Upper lobe of left lung (tissue), 4 donors: ENCODE results near the gene PRICKLE2.

Source experiments
- POLR2A ChIP-seq, 4 donors: fragments of 450-650 bp; IDR thresholded peaks; one replicate each; pipeline ENCODE4 v1.5.1; 2016 to 2017; ENCODE audit warnings: antibody characterized with exemption in 4 of 4, mild to moderate bottlenecking in 2 of 4
- POLR2AphosphoS5 ChIP-seq, 2 donors: sonication (generic); formaldehyde crosslinking; IDR thresholded peaks; one replicate each; pipeline ENCODE4 v1.5.1; 2017; ENCODE audit warnings: antibody characterized with exemption in 2 of 2
- TF ChIP-seq, protein P1 (sequence below), 6 experiments: fragments of 450-650 bp in 4 of 6; fragments of 200-600 bp in 2 of 6; sonication (generic) in 2 of 6; IDR thresholded peaks; one replicate each; pipeline ENCODE4 v1.5.1; 2016 to 2019; ENCODE audit warnings: antibody characterized with exemption in 6 of 6

DNA sequence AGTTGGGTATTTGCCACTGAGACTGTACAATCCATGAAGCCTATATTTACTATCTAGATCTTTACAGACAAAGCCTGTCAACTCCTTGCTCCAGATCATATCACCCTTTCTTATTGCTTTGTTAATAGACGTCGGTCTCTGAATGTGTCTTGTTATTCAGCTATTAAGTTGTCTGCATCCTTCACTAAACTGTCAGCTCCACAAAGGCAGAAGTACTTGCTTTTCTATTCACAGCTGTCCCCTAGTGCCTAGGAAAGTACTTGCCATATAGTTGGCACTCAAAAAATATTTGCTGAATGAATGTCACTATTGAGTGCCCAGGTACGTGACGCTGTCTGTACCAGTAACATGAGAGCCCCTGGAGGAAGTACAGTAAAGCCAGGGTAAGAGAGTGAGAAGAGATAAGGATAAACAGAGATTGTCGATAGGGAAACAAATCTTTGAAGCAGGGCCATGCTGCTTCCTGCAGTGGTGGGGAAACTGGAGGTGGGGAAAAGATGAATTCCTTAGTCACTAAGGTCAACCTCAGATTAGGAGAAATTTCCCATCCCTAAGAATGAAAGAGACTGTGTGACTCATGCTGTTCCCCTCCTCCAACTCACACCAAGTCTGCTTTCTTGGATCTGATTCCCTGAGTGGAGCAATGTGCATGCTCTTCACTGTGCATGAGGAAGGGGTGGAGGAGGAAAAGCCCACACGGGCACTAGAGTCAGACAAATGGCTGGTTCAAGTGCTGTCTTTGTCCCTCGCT lies 36.3 kb downstream of the PRICKLE2 start:
- no peak for TF ChIP-seq POLR2A (IDR thresholded peaks at IDR 0.05)
- TF ChIP-seq, protein P1, sequence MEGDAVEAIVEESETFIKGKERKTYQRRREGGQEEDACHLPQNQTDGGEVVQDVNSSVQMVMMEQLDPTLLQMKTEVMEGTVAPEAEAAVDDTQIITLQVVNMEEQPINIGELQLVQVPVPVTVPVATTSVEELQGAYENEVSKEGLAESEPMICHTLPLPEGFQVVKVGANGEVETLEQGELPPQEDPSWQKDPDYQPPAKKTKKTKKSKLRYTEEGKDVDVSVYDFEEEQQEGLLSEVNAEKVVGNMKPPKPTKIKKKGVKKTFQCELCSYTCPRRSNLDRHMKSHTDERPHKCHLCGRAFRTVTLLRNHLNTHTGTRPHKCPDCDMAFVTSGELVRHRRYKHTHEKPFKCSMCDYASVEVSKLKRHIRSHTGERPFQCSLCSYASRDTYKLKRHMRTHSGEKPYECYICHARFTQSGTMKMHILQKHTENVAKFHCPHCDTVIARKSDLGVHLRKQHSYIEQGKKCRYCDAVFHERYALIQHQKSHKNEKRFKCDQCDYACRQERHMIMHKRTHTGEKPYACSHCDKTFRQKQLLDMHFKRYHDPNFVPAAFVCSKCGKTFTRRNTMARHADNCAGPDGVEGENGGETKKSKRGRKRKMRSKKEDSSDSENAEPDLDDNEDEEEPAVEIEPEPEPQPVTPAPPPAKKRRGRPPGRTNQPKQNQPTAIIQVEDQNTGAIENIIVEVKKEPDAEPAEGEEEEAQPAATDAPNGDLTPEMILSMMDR (IDR thresholded peaks at IDR 0.05): peak in 1 of 6 experiments; percentile 19
- TF ChIP-seq POLR2AphosphoS5 (IDR thresholded peaks at IDR 0.05): peak; percentile 84
